ENCODE measurements around the gene LDB2.

DNA sequence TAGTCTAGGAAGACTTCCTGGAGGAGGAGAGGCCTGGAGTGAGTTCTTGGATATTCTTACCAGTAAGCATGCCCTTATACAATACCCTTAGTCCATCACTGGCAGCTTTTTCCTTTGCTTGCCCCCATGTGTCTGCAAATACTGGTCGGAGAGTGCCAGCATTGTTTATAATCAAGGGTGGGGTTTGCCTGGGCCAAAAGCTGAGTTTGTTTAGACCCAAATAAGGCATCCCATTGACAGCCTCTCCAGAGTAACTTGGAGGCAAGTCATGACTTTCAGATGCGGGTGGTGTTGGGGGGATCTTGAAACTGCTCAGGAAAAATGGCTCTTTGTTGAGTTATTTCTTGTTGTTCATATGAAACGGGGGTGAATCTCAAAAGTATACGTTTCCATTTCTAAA is 413.7 kb downstream of the LDB2 start:
- TF ChIP-seq, protein P1, sequence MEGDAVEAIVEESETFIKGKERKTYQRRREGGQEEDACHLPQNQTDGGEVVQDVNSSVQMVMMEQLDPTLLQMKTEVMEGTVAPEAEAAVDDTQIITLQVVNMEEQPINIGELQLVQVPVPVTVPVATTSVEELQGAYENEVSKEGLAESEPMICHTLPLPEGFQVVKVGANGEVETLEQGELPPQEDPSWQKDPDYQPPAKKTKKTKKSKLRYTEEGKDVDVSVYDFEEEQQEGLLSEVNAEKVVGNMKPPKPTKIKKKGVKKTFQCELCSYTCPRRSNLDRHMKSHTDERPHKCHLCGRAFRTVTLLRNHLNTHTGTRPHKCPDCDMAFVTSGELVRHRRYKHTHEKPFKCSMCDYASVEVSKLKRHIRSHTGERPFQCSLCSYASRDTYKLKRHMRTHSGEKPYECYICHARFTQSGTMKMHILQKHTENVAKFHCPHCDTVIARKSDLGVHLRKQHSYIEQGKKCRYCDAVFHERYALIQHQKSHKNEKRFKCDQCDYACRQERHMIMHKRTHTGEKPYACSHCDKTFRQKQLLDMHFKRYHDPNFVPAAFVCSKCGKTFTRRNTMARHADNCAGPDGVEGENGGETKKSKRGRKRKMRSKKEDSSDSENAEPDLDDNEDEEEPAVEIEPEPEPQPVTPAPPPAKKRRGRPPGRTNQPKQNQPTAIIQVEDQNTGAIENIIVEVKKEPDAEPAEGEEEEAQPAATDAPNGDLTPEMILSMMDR (IDR thresholded peaks at IDR 0.05): no peak
- no peak for TF ChIP-seq EZH2 (IDR thresholded peaks at IDR 0.05; ENCODE audit: borderline replicate concordance, insufficient read depth, low read depth, low read length, poor library complexity, severe bottlenecking)
